HEK293 (cell line): ENCODE results near the gene NDUFS7.

Experiments used
- CTCF ChIP-seq: fragments of 450-650 bp; formaldehyde crosslinking; IDR thresholded peaks from 2 replicates; pipeline ENCODE4 v1.5.1; 2016; ENCODE audit warnings: missing biosample characterization, missing genetic modification characterization
- ZNF510 ChIP-seq: fragments of 450-650 bp; formaldehyde crosslinking; IDR thresholded peaks from 2 replicates; pipeline ENCODE4 v1.5.1; 2018; ENCODE audit warnings: mild to moderate bottlenecking, missing genetic modification characterization, missing biosample characterization; ENCODE audit not compliant: insufficient replicate concordance

GRCh38 chr19:1336079-1336684 lies 47.5 kb upstream of the NDUFS7 start:
- no peak for TF ChIP-seq CTCF (tag by site-specific recombination)
- no peak for TF ChIP-seq ZNF510 (tag by site-specific recombination)
